ENCODE measurements around the gene ERFE. TPM values are rescaled to one million over a fixed set of nuclear protein-coding genes. Genes with fewer than 3 reads are reported as not detected.
A peak's percentile ranks its signal among the peaks of the same experiment; 100 is the strongest.

Gene ERFE
- total and polyA plus RNA-seq, 12 donors = 0.10 to 0.36 (median 0.11) TPM; not detected in 9

DNA sequence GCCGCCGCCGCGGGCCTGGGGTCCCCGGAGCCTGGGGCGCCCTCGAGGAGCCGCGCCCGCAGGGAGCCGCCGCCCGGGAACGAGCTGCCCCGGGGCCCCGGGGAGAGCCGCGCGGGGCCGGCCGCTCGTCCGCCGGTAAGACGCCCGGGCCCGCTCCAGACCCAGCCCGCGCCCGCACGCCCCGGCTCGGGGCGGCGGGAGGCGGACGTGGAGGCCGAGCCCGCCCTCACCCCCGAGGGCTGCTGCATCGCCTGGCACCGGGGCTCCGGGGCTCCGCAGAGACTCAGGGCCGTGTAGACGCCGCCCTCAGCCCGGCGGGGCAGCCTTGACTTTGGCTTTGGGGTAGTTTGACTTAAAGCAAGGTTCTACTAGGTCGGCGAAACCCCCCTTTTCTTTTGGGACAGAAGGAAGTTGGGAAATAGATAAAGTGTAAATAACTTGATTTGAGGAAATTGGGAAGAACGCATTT, 335 bp downstream of the ERFE start:
- Histone ChIP-seq H3K36me3 (replicated peaks in 1 of 2) (no peaks in the 10 kb centered on the region), H3K27me3 (peaks cover 13% of the 10 kb centered on the region), H3K9me3 (replicated peaks in 1 of 3) (no peaks in the 10 kb centered on the region), H3K4me3 (peak overlapping the region in 1 of 4 donors; percentile 47), H3K27ac (no peak overlapping the region), H3K4me1 (replicated peaks in 1 of 2) (peaks cover 0 to 4% of the 10 kb centered on the region in 2 donors)
- WGBS, 4 donors = 2 to 5% (median 4%) methylated on average over 13 to 52 of the region's 52 CpGs
- TF ChIP-seq, protein P1, sequence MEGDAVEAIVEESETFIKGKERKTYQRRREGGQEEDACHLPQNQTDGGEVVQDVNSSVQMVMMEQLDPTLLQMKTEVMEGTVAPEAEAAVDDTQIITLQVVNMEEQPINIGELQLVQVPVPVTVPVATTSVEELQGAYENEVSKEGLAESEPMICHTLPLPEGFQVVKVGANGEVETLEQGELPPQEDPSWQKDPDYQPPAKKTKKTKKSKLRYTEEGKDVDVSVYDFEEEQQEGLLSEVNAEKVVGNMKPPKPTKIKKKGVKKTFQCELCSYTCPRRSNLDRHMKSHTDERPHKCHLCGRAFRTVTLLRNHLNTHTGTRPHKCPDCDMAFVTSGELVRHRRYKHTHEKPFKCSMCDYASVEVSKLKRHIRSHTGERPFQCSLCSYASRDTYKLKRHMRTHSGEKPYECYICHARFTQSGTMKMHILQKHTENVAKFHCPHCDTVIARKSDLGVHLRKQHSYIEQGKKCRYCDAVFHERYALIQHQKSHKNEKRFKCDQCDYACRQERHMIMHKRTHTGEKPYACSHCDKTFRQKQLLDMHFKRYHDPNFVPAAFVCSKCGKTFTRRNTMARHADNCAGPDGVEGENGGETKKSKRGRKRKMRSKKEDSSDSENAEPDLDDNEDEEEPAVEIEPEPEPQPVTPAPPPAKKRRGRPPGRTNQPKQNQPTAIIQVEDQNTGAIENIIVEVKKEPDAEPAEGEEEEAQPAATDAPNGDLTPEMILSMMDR (IDR thresholded peaks at IDR 0.05) = peak in 1 of 6 experiments; percentile 1
- no peak for TF ChIP-seq POLR2A (IDR thresholded peaks at IDR 0.05)
- intact Hi-C loops (cut with DNase I) = no loop called here
- DNase-seq = no peak

DNA sequence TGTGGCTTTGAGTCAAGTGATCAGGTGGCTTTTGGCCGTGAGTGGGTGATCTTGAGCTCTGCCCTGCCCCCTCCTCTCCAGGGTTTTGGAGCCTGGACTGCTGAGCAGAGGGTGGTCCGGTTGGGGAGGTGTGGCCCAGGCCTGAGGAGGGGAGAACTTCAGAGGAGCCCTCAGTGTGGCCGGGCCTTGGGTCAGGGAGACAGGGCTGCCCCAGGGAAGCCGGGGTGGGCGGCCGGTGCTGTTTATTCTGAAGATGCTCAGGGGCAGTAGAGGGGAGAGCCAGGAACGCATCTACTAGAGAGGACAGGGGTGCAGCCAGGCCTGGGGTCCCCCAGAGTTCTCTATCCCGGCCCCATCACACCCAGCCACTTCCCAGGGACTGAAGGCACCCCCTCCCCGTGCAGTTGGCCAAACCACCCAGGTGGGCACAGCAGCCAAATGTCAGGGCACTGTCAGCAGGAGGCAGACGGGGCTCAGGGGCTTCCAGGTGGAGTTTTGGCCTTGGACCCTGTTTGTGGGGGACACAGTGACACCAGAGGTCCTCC, 963 bp downstream of the ERFE start:
- Histone ChIP-seq H3K27ac (no peak overlapping the region), H3K4me1 (replicated peaks in 1 of 2) (peaks cover 0 to 4% of the 10 kb centered on the region in 2 donors), H3K4me3 (no peak overlapping the region), H3K27me3 (peaks cover 16% of the 10 kb centered on the region), H3K9me3 (replicated peaks in 1 of 3) (no peaks in the 10 kb centered on the region), H3K36me3 (replicated peaks in 1 of 2) (no peaks in the 10 kb centered on the region)
- TF ChIP-seq, protein P1 (IDR thresholded peaks at IDR 0.05) = no peak
- TF ChIP-seq POLR2A (IDR thresholded peaks at IDR 0.05) = no peak
- no peak for DNase-seq
- intact Hi-C loops (cut with DNase I) = no loop called here
- 53 to 70% (median 61%) methylated on average over 8 to 10 of the region's 10 CpGs for WGBS, 4 donors

DNA sequence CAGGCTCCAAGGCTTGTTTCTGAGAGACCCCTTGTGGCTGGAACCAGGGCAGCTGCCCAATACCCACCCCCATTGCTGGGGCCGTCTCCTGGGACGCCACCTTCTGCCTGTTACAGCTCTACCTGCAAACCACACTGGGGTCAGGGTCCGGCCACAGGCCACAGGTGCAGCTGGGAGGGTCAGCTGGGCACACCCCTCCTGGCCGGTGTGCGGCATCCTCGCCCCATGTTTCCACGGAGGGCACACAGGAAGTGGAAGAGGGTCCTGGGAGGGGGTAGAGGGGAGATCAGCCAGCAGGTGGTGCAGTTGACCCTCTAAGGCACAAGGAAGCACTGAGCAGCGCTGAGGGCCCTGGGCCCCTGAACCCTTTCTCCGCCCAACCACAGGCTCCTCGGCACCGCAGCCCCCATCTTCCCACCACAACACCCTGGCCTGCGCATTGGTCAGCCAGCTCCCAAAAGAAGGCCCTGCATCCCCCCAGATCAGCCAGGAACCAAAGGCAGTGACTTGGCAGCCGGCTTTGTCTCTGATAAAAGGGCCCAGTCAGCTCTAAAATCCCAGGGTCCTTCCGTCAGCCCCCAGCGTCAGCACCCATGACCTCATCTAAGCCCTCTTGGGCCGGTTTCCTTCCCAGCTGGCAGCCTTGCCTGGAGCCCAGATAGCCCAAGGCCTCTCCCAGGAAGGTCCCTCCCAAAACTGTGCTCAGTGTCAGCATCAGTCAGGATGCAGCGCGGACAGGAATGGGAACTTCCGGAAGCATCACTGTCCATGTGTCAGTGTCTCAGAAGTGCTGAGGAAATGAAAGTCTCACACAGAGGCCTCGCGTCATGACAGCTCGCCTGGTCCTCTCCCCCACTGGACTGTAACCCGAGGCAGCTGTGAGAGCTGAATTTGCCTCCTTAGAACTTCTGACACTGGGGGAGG, 1.7 kb downstream of the ERFE start:
- TF ChIP-seq, protein P1 (IDR thresholded peaks at IDR 0.05) = no peak
- no peak for TF ChIP-seq POLR2A (IDR thresholded peaks at IDR 0.05)
- WGBS, 4 donors = 64 to 71% (median 66%) methylated on average over 14 to 23 of the region's 23 CpGs
- Histone ChIP-seq H3K4me1 (replicated peaks in 1 of 2) (peaks cover 0 to 4% of the 10 kb centered on the region in 2 donors), H3K27ac (no peak overlapping the region), H3K27me3 (peaks cover 16% of the 10 kb centered on the region), H3K36me3 (replicated peaks in 1 of 2) (no peaks in the 10 kb centered on the region), H3K4me3 (no peak overlapping the region), H3K9me3 (replicated peaks in 1 of 3) (no peaks in the 10 kb centered on the region)
- no peak for DNase-seq
- intact Hi-C loops (cut with DNase I) = no loop called here

DNA sequence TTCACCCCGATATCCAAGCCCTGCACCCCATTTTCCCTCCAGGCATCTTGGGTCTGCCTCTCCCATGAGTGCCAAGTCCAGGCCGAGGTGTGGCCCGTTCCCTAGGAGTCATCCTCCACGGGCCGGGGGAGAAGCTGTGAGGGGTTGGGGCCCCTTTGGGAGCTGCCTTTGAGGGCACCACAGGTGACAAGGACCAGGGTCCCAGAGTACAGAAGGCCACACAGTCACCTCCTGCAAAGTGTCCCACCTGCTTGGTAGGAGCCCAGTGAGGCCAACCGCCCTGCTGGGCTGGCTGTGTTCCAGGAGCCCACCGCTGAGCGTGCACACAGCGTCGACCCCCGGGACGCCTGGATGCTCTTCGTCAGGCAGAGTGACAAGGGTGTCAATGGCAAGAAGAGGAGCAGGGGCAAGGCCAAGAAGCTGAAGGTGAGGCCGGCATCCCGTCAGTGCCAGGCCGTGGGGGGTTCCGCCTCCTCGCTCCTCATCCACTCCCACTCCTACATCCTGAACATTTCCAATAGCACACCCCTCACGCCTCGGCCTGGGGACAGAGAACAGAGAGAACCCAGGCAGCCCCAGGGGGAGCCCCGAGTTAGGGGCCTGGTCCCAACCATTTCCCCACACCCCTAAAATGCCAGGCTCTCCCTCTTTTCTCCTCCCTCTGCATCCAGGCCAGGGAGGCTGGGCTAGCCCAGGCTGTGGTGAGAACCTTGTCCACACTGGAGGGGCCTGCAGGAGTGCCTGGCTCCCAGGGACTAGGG, 2.7 kb downstream of the ERFE start:
- intact Hi-C loops (cut with DNase I) = no loop called here
- H3K36me3 ChIP-seq (replicated peaks in 1 of 2) = no peaks in the 10 kb centered on the region
- no peaks in the 10 kb centered on the region for H3K9me3 ChIP-seq (replicated peaks in 1 of 3)
- 85 to 98% (median 90%) methylated on average over 9 to 21 of the region's 21 CpGs for WGBS, 4 donors
- no peak overlapping the region for H3K4me3 ChIP-seq
- peaks cover 16% of the 10 kb centered on the region for H3K27me3 ChIP-seq
- TF ChIP-seq POLR2A (IDR thresholded peaks at IDR 0.05) = no peak
- TF ChIP-seq, protein P1 (IDR thresholded peaks at IDR 0.05) = no peak
- H3K27ac ChIP-seq = no peak overlapping the region
- H3K4me1 ChIP-seq (replicated peaks in 1 of 2) = peaks cover 0 to 4% of the 10 kb centered on the region in 2 donors
- DNase-seq = peak in 1 of 7 donors; percentile 5

Measured in adrenal gland (tissue), 12 donors.